OCI-M2 (cell line): ENCODE data around the gene SLC24A3.

ENCODE experiments used
- DNase-seq: peaks from one replicate; lab custom pipeline; 2025; ENCODE audit not compliant: unreplicated experiment; lab: John Stamatoyannopoulos, UW

Gene SLC24A3

DNA sequence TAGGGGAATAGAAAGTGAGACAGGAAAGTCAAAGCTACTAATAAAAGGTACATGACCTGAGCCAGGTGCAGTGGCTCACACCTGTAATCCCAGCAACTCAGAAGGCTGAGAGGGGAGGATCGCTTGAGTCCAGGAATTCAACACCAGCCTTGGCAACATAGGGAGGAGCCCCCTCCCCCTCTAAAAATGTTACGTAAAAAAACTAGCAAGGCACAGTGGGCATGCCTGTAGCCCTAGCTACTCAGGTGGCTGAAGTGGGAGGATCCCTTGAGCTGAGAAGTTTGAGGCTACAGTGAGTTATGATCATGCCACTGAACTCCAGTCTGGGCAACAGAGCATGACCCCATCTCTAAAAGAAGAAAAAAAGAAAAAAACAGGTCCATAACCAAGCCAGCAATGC is 359.6 kb downstream of the SLC24A3 start:
- no peak for DNase-seq

DNA sequence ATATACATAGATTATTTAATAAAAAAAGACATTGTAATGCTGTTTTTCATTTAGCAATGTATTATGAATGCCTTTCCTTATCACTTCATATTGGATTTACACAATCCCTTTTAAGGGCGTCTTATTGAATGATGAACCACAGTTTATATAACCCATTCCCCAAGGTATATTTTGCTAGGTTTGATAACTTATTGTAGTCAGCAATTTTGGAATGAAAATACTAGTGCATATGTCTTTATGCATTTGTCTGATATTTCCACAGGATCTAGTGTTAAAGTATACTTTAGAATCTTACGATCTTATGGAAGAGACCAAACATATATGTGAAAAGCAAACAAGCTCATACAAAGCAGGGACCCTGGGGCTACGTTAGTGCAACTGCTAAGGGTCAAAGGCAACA is 365.2 kb downstream of the SLC24A3 start:
- no peak for DNase-seq

DNA sequence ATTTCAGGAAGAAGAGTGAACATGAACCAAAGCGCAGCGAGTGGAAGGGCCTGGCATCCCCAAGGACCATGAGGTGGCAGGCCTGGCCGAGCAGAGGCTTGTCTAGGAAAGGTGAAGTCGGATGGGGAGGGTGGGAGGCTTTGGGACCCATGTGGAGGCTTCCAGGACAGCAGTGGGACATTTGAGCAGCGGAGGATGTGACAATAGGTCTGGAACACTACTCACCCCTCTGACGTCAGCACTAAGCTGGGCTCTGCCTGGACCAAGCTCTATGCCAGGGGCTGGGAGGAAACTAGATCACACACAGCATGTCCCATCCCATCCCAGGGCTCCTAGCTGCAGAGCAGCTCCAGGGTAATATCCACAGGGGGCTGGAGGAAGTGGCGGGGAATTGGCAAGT is 370.3 kb downstream of the SLC24A3 start:
- no peak for DNase-seq

DNA sequence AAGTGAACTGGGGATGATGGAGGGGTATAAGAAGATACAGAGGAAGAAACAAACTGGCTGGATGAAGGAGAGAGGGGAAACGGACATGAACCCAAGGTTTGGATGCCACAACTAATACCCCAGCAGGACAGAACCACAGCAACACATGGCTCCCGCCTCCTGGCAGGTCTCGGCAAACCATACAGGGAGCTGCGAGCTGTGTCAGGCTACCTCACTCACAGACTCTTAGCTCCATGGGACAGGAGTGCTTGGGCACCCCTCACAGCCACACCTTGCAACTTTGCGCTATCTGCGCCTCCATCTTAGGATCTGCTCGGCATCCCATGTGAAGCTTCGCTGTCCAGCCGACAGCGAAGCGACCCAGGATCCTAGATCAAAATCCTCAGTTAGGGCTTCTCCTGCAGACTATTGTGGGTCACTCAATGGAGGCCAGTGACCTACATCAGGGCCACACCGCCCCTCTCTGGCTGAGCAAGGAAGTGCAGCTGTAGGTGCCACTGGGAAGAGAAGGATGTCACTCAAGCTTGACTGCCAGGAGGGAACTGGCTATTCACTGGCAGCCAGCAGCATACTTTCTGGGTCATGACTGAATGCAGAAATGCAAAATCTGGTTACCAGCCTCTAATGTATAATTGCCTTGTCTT is 371.2 kb downstream of the SLC24A3 start:
- DNase-seq, result no peak

DNA sequence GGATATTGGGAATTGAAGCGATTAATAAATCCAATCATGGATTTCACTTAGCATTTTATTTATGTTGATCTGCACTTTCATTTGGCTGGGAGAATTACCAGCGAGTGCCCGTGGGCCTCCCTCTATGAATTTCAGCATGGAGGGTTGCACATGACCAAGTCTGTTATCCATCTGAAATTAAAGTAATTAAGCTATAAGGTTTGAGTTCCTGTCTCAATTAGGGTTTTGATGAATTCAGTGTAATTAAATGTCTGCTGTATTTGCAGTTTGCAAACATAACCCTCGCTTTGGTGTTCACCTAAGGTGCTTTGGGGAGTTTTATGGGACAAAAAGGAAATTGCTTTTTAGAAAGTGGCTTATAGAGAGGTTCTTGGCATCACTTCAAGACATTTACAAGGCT is 375.8 kb downstream of the SLC24A3 start:
- DNase-seq, result no peak

DNA sequence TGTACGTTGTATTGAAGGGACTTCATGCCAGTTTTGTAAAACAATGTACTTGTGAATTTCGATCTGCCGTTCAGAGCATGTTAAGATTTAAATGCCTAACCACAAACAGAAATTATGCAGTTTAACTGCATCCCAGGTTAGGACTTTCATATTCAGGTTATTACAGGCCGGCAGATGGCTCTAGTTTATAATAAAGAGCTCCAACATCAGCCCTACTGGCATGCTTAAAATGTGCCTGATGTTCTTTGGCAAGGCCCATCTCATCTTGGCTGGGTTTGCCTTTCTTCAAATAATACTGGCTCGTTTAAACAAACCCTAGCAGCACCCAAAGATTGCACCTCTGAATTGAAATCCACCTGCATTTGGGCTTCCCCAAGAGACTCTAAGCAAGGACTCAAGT is 376.3 kb downstream of the SLC24A3 start:
- DNase-seq, result no peak

DNA sequence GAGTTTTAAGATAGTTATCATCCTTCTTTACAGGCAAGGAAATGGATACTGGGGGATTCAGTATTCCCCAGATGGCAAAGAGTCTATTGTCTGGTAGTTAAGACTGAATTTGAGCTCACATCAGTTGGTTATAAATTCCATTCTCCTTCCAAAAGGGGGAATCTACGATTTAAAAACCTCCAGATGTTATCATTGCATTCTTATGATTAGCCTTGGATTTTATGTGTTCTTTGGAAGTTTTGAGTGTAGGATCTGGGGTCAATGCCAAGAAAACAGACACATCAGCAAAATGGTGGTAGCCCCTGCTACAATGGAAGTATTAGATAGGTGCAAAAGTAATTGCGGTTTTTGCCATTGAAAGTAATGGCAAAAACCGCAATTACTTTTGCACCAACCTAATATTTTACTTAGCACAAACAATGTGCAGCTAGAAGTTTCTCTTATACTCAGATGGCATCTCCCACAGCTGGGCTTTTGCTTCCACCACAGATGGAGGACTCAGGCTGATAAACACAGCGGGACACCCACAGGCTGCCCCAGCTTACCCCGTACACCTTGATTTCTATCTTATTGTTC is 377.4 kb downstream of the SLC24A3 start:
- DNase-seq, result no peak

DNA sequence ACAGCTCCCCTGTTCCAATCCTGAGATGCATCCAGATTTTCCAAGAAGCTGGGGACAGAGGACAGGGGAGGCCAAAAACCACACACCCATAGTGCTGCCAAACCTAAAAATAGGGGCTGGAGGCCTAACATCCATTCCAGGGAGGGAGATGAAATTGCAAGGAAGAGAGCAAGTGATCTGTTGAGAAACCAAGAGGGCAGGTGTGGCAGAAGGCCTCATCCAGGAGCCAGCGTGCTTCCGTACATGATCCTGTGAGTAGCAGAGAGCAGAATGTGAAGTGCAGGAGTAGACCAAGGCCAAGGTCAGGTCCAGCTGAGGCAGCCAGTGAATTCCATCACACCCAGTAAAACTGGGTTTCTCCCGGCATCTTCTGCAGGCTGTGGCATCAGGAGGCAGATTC is 377.9 kb downstream of the SLC24A3 start:
- no peak for DNase-seq

DNA sequence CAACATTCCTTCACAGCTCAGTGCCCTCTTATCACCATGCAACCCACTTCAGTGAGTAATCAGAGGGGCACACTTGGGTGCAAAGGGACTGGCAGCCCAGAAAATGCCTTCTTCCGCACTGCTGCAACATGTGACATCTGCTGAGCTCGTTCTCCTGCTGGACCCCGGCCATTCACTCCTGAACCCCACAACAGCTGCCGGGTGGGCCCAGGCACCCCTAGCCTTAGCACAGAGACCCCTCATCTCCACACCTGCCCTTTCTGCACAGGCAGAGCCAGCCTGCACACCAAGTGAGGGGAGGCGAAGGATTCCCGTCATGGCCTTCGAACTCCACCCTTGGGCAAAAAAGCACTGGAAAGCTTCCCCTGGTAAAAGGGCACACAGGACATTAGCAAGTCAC is 381.3 kb downstream of the SLC24A3 start:
- DNase-seq, result no peak

DNA sequence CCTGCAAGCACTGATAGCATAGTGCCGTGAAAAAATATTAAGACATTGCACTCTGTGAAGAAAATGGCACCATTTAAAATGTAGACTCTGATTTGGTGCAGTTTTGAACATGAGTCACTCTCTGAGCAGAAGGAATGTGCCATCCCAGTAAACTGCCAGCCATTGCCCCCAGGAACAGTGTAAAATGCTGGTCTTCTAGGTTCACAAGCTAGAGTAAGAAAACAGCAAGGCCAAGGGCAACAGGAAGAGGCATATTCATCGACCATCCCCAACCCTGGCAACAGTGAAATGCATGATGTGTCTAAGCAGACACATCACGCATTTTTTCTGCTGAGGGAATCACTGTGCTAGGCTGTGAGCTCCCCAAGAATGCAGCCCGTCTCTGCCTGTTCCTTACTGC is 382.5 kb downstream of the SLC24A3 start:
- no peak for DNase-seq

DNA sequence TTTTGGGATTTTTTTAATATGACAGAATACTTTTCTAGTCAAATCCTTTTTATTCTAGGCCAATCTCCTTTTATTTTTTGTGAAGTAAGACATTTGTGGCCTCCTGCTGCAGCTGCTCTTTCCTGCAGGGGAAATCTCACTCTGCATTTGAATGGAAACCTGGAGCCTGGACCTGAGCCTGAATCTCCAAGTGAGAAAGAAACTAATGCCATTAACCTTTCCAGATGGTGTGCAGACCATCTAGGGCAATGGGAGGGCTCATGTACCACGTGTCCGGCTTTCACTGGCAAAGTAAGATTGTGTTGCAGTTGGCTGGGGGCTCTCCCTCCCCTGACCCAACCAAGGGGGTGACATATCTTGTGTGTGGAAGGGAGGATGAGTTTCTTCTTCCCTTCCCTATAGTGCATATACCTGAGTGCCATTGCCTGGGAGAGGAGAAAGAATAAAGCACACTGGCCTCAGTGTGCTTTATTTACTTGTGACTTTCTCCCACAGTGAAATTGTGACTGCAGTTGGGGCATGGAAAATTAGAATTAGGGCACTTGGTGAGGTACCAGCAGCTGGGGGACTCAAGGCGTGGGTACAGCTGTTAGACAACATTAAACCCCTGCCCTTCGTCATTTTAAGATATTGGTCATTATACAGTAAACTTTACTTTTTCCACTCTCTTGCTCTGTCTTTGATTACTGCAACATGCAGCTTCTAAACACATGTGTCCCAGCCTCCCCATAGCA is 385.8 kb downstream of the SLC24A3 start:
- no peak for DNase-seq

DNA sequence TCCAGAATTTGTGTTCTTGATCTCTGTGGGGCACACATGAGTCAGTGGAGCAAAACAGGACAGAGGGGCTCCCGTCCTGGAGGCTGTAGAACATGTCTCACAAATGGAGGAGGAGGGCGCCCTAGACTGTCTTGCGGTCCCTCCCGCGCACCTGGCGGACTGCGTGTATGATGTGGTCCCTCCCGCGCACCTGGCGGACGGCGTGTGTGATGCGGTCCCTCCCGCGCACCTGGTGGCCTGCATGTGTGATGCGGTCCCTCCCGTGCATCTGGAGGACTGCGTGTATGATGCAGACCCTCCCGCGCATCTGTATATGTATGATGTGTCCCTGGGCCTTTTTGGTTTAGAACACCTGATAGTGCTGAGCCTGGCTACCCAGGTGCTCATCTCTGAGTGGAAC is 386.8 kb downstream of the SLC24A3 start:
- DNase-seq, result no peak

DNA sequence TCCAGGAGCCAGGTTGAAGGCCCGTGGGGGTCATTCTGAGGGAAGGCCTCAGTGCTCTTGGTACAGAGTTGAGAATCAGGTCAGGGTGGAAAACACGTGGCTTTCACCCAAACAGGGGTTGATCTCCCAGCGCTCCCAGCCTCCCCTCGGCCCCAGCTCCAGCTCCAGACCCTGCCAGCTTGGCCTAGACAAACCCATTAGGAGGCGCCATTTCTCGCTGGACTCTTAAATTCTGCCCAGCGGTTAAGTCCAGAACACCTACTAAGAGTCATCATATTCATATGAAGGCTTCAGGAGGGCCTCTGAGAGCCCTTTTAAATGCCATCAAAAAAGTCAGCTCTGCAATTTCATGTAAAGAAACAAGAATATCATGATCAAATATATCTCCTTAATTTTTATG is 387.6 kb downstream of the SLC24A3 start:
- no peak for DNase-seq

DNA sequence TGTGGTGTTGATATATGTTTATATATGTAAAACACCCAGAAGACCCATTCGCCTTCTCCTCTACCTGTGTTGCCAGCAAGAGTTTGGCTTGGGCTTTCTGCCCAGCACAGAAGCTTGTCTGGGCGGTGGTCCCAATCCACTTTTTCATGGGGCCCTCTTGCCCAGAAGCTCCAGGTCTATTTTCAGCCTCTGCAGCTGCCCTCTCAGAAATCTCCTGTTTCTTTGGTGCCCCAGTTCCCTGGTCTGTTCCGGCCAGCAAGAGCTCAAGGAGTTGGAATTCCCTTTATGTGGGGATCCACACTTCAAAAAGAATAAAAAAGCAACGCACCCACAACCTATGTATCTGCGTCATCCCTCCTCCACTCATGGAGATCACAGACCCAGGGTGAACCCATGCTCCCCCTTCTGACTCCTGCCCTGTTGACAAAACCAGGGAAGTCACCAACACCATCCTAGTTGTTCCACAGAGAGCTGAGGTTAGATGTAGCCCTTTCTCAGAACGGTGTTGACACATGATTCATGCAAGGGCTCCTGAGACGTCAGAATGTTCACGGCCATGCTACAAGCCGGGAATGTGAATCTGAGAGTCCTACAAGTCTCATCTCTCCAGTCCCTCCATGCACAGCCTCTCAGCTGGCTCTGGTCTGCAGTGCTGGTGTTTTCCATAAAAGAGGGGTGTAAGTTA is 388.8 kb downstream of the SLC24A3 start:
- DNase-seq, result no peak

DNA sequence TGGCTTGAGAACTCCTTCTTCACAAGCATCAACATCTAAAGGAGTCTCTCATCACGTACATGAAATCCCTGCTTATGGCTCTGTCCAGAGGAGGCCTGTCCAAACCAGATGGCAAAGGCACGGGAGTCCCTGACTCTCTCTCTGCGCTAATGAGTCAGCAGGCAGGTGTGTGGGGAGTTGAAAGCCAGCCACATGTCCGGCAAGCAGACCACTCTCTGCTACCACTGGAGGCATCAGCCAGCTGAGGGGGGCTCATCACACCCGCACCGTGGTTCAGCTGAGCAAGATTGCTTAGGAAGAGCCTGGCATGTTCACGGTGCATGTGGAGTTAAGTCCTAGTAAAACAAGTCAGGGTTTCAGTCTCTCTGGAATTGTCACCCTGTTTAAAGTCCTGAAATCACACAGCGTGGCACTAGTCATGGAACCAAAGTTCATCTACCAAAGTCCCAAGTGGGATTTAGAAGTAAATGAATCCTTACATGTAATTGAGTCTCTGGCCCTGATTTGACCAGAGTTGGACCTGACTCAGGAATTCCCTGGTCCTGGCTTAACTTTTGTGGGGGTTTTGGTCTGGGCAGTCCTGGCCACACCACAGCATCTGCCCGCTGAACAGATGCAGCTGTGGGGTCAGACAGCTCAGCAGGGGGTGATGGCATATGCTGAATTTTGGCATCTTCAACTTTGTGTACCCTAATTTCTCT is 390.4 kb downstream of the SLC24A3 start:
- DNase-seq, result no peak

DNA sequence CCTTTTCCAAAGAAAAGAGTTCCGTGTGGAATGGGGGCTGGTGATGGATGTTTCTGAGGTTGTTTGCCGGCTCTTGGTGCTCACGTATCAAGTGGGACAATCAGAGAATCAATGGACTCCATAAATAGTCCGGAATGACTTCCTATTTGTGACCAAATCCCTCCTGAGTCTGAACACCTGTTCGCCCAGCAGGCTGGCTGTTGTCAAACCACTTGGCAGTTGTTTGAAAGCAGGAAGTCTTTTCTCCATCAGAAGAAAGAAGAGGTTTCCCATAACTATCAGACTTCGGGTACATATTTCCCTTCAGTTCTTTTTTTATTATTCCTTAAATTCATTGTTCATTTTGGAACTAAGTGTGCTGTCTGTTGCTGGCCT is 390.9 kb downstream of the SLC24A3 start:
- DNase-seq, result no peak

DNA sequence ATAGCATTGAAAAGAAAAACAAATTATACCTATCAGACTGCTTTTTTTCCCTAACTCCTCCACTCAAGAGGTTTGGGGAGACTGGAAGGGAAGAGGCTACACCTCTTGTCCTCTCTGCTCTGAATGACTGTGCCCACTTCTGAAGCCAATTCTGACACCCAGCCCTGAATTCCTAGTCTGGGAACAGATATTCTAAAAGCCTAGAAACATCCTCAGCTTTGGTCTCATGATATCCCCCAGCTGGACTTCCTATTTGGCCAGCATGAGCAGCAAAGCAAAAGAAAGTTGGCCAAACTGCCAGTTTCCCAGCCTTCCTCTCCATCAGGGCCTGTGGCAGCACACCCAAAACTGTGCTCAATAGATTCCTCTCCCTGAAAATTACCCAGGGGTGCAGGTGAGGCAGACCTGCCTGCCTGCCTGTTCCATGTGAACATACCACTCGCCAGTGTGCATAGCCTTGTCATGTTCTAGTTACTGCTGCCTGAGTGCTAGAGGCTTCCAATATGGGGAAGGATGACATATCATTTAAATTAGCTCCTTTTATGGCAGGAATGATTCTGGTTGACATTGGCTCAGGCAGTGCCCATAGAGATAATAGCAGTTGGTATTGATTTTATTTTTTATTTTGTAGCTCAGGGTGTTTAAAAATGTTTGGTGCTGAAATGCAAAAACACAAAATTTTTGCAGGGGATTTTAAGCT is 393.5 kb downstream of the SLC24A3 start:
- no peak for DNase-seq

DNA sequence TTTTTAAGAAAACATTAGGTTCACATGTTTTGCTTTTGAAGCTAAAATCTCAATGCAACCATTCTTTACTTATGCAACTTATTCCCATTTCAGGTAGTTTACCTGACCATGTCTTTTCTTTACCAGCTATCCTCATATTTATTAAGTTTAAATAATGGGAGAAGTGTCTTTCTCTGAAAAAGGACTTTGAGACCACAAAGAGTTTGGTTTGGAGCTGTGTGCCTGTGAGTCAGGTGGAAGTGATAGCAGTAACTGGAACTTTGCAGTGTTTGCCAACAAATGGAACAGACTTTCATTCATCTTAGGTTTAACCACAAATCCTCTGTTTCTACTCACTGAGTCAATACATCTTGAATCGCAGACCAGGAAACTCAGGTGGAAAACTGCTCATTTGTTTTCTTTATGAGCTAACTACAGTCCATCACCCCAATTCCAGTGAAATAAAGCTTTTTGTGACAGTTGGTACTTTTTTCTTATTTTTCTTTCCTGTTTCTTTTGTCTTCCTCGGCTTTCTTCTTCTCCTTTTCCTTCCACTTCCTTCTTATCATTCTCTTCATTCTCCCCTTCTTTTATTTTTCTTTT is 397.3 kb downstream of the SLC24A3 start:
- DNase-seq, result no peak

DNA sequence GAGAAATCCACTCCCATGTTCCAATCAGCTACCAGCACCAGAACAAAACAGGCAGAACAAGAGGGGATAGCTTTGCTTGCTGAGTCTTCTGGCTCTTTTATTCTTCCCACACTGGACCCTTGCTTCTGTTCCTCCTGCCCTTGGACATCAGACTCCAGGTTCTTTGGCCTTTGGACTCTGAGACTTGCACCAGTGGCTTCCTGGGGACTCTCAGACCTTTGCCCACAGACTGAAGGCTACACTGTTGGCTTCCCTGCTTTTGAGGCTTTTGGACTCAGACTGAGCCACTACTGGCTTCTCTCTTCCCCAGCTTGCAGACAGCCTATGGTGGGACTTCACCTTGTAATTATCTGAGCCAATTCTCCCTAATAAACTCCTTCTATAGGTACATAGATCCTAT is 403.2 kb downstream of the SLC24A3 start:
- no peak for DNase-seq

DNA sequence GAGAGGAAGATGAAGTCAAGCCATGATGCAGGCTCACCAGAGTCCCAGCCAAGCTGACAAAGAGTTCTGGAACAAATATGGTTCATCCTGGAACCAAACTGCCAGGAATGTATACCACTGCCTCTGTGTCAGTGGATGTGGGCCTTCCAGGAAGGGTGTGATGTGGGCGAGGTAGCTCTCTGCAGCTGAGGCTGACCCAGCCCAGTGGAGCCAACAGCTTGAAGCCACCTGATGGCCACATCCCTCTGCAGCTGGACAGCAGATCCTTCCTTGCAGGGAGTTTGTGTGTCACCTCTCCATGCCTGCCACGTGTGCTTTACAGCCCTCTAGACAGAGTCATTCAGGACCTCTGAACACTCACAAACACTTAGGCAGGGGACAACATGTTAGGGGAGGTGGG is 403.6 kb downstream of the SLC24A3 start:
- DNase-seq, result no peak

DNA sequence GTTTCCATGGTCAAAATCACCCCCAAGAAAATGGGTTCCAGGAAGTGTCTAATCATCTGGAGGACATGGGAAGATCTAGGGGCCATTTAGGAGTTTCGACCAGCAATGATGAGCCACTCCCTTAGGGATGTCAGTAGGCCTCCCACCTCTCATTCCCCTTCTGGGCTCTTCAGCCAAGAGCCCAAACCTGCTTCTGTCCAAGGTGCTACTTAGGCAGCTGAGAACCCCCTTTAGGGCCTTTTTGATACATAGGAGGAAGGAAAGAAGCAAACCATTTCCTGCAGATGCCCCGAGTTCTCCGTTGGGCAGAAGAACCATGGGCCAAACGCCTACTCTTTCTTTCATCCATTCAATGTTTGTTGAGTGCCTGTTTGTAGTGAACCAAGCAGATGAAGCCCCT is 404.2 kb downstream of the SLC24A3 start:
- DNase-seq, result no peak
